Measurements from ENCODE around the gene CCS. TPM values are rescaled to one million over a fixed set of nuclear protein-coding genes. Genes with fewer than 3 reads are reported as not detected.
"Not testable (repeated sequence)": the region's sequence is repeated elsewhere in the genome, so short reads cannot be mapped to it uniquely, and the experiment has no call there.

Gene CCS
- total RNA-seq: 10 to 100 TPM; 27.5 to 44.2 (median 33.1) TPM

GRCh38 chr11:66592457-66593302 is at the start of gene CCS, which contains the start of gene CCDC87:
CCS (plus strand) TSS chr11:66593185; CDS start chr11:66593262, 77 bp downstream.
CCDC87 (minus strand) TSS chr11:66593063; CDS start chr11:66593015, 48 bp downstream.
- intact Hi-C loops (cut with DNase I; ENCODE audit: low total_unique reads): no loop called here
- DNase-seq (ENCODE audit: low spot score in 2 of 2): peak; percentile 96 to 97

GRCh38 chr11:66543263-66544107 is 49.5 kb upstream of the CCS start:
- Histone ChIP-seq H3K4me3 (peak overlapping the region in 1 of 3 donors; percentile 47), H3K36me3 (no peaks in the 10 kb centered on the region), H3K9me3 (no peaks in the 10 kb centered on the region), H3K4me1 (no peaks in the 10 kb centered on the region), H3K27ac (peak overlapping the region in 1 of 2 donors; percentile 21), H3K27me3 (no peaks in the 10 kb centered on the region)
- intact Hi-C loops (cut with DNase I; ENCODE audit: low total_unique reads): no loop called here
- DNase-seq (ENCODE audit: low spot score in 2 of 2): no peak
- no peak for TF ChIP-seq POLR2AphosphoS5 (IDR thresholded peaks at IDR 0.05)

More at GRCh38 chr11:66592457-66593302, at the start of gene CCS, which contains the start of gene CCDC87:
- no peaks in the 10 kb centered on the region for H3K27me3 ChIP-seq
- peak; percentile 78 for TF ChIP-seq POLR2A (IDR thresholded peaks at IDR 0.05)
- peak; percentile 39 to 92 (median 87) for TF ChIP-seq CTCF (IDR thresholded peaks at IDR 0.05)
- TF ChIP-seq POLR2AphosphoS5 (IDR thresholded peaks at IDR 0.05): peak; percentile 70 to 87 (median 86)
- H3K36me3 ChIP-seq: no peaks in the 10 kb centered on the region
- H3K4me1 ChIP-seq: peaks cover 0 to 4% of the 10 kb centered on the region in 2 donors
- peak within 1 kb of the TSS; percentile 69 to 77 (median 72) for H3K4me3 ChIP-seq
- H3K9me3 ChIP-seq: no peaks in the 10 kb centered on the region
- peak within 1 kb of the TSS; percentile 88 to 94 for H3K27ac ChIP-seq

- H3K9me3 ChIP-seq; H3K36me3 ChIP-seq; intact Hi-C loops (cut with DNase I; ENCODE audit: low total_unique reads); DNase-seq (ENCODE audit: low spot score in 2 of 2); H3K27ac ChIP-seq; H3K27me3 ChIP-seq; H3K4me1 ChIP-seq: not testable (repeated sequence)
- peak overlapping the region; percentile 76 to 92 (median 79) for H3K4me3 ChIP-seq
Measured at GRCh38 chr11:66544952-66545351, 48.0 kb upstream of the CCS start.

GRCh38 chr11:66545701-66546367 is 47.2 kb upstream of the CCS start, which contains the start of gene ZDHHC24:
ZDHHC24 (minus strand) TSS chr11:66546048; CDS start chr11:66546003, 45 bp downstream.
- no peaks in the 10 kb centered on the region for H3K27me3 ChIP-seq
- H3K36me3 ChIP-seq: no peaks in the 10 kb centered on the region
- H3K27ac ChIP-seq: peak within 1 kb of the TSS; percentile 56 to 83
- no peak for TF ChIP-seq POLR2A (IDR thresholded peaks at IDR 0.05)
- TF ChIP-seq CTCF (IDR thresholded peaks at IDR 0.05): no peak
- TF ChIP-seq POLR2AphosphoS5 (IDR thresholded peaks at IDR 0.05): peak in 2 of 3 donors; percentile 46 to 63
- intact Hi-C loops (cut with DNase I; ENCODE audit: low total_unique reads): no loop called here
- peak; percentile 94 to 95 for DNase-seq (ENCODE audit: low spot score in 2 of 2)
- H3K4me1 ChIP-seq: no peaks in the 10 kb centered on the region
- peak within 1 kb of the TSS; percentile 76 to 92 (median 79) for H3K4me3 ChIP-seq
- no peaks in the 10 kb centered on the region for H3K9me3 ChIP-seq

GRCh38 chr11:66546368-66546965 is 46.5 kb upstream of the CCS start, which contains the start of gene ACTN3:
ACTN3 (plus strand) TSS chr11:66546903; CDS start chr11:66546938, 35 bp downstream.
- H3K4me3 ChIP-seq: peak within 1 kb of the TSS; percentile 76 to 92 (median 79)
- peak in 1 of 2 donors; percentile 27 for DNase-seq (ENCODE audit: low spot score in 2 of 2)
- H3K9me3 ChIP-seq: no peaks in the 10 kb centered on the region
- H3K27ac ChIP-seq: peak within 1 kb of the TSS; percentile 56 to 83
- no peaks in the 10 kb centered on the region for H3K4me1 ChIP-seq
- TF ChIP-seq CTCF (IDR thresholded peaks at IDR 0.05): no peak
- no peak for TF ChIP-seq POLR2AphosphoS5 (IDR thresholded peaks at IDR 0.05)
- no peak for TF ChIP-seq POLR2A (IDR thresholded peaks at IDR 0.05)
- H3K36me3 ChIP-seq: no peaks in the 10 kb centered on the region
- intact Hi-C loops (cut with DNase I; ENCODE audit: low total_unique reads): no loop called here
- H3K27me3 ChIP-seq: no peaks in the 10 kb centered on the region
